ENCODE results near the gene RNF214. TPM values are rescaled to one million over a fixed set of nuclear protein-coding genes. Genes with fewer than 3 reads are reported as not detected.

RNF214 gene
- total and polyA plus RNA-seq, 2 of the 4 experiments (the other 2 are of a cell fraction), result 7.9 to 14.8 TPM

GRCh38 chr11:117249571-117249970, 17.1 kb downstream of the RNF214 start:
- no peak overlapping the region for H2BK5ac ChIP-seq (ENCODE audit: low read depth, low read length, poor library complexity, severe bottlenecking)
- CTCF ChIA-PET, result no interaction called here

More at GRCh38 chr11:117249571-117249970, 17.1 kb downstream of the RNF214 start:
- Histone ChIP-seq H4K20me1 (ENCODE audit: insufficient read depth, low read length) (no peaks in the 10 kb centered on the region), H4K5ac (ENCODE audit: low read depth, low read length) (no peak overlapping the region), H3K79me1 (ENCODE audit: low read depth in 1 of 2, low read length in 2 of 2) (no peaks in the 10 kb centered on the region; a peak in 1 of 4 replicates), H4K91ac (ENCODE audit: insufficient read depth, low read depth, low read length) (no peak overlapping the region), H3K4me1 (ENCODE audit: control insufficient read depth, insufficient read depth, low read length) (no peaks in the 10 kb centered on the region), H3K9me3 (ENCODE audit: control insufficient read depth, insufficient read depth, low read length) (no peaks in the 10 kb centered on the region), H2BK120ac (ENCODE audit: low read depth, low read length) (no peak overlapping the region), H3K9me1 (ENCODE audit: insufficient read depth, low read length) (no peaks in the 10 kb centered on the region), H3K56ac (ENCODE audit: extremely low read depth, insufficient read depth, low read length) (no peak overlapping the region), H4K8ac (ENCODE audit: low read depth in 2 of 2, low read length in 2 of 2) (no peak overlapping the region), H2AFZ (replicated peaks; ENCODE audit: low read length, poor library complexity) (no peak overlapping the region), H2AK5ac (ENCODE audit: low read depth, low read length) (no peak overlapping the region), H3K14ac (replicated peaks; ENCODE audit: low read depth, low read length) (no peak overlapping the region), H3K4me3 (ENCODE audit: insufficient read depth, low read depth, low read length) (no peak overlapping the region), H2AK9ac (replicated peaks; ENCODE audit: low read depth, low read length, poor library complexity) (no peak overlapping the region), H2BK20ac (ENCODE audit: low read depth, low read length) (no peak overlapping the region), H3K27me3 (ENCODE audit: control insufficient read depth, insufficient read depth, low read length) (no peaks in the 10 kb centered on the region), H3K4ac (ENCODE audit: low read depth, low read length) (no peak overlapping the region), H3K4me2 (ENCODE audit: low read depth, low read length) (no peak overlapping the region), H3K36me3 (ENCODE audit: control insufficient read depth, insufficient read depth, low read length) (peaks cover 32% of the 10 kb centered on the region), H3K9ac (ENCODE audit: low read depth, low read length) (no peak overlapping the region), H2BK15ac (ENCODE audit: low read depth, low read length) (no peak overlapping the region), H3K23ac (ENCODE audit: low read depth, low read length) (no peak overlapping the region), H3K27ac (ENCODE audit: insufficient read depth, low read length) (no peak overlapping the region; the same call in 1 of the 2 replicates), H3K18ac (ENCODE audit: low read depth, low read length) (no peak overlapping the region)
- POLR2A ChIA-PET (ENCODE audit: unreplicated experiment), result no interaction called here
- no peak for TF ChIP-seq NFE2L2 (IDR thresholded peaks at IDR 0.05; ENCODE audit: low read depth, low read length)
- TF ChIP-seq MAZ (IDR thresholded peaks at IDR 0.05; ENCODE audit: borderline replicate concordance, low read depth, low read length), result no peak
- no peak for TF ChIP-seq CTCF (conservative IDR thresholded peaks at IDR 0.05; ENCODE audit: low read depth, low read length)
- TF ChIP-seq FOS (IDR thresholded peaks at IDR 0.05; ENCODE audit: low read depth, low read length), result no peak
- no peak for TF ChIP-seq RAD21 (IDR thresholded peaks at IDR 0.05; ENCODE audit: low read length)
- TF ChIP-seq USF2 (IDR thresholded peaks at IDR 0.05; ENCODE audit: low read depth, low read length), result no peak
- no peak for TF ChIP-seq BHLHE40 (IDR thresholded peaks at IDR 0.05; ENCODE audit: low read depth, low read length)
- no peak for TF ChIP-seq POLR2A (IDR thresholded peaks at IDR 0.05; ENCODE audit: low read depth, low read length)
- no peak for TF ChIP-seq CEBPB (IDR thresholded peaks at IDR 0.05; ENCODE audit: low read depth, low read length)
- no peak for TF ChIP-seq SMC3 (IDR thresholded peaks at IDR 0.05; ENCODE audit: low read depth, low read length)
- no peak for TF ChIP-seq MXI1 (IDR thresholded peaks at IDR 0.05; ENCODE audit: borderline replicate concordance, low read depth, low read length)
- no peak for TF ChIP-seq RCOR1 (IDR thresholded peaks at IDR 0.05; ENCODE audit: insufficient replicate concordance, low read length)
- TF ChIP-seq CHD1 (IDR thresholded peaks at IDR 0.05; ENCODE audit: low read depth, low read length), result no peak
- no peak for TF ChIP-seq MAFK (IDR thresholded peaks at IDR 0.05; ENCODE audit: low read depth, low read length)
- TF ChIP-seq RFX5 (IDR thresholded peaks at IDR 0.05; ENCODE audit: low read depth, low read length), result no peak
- no peak for TF ChIP-seq ELK1 (IDR thresholded peaks at IDR 0.05; ENCODE audit: borderline replicate concordance, low read depth, low read length)
- intact Hi-C loops (cut with micrococcal nuclease) (no loop called here), dilution Hi-C loops (cut with HindIII; ENCODE audit: low sequenced_read_pairs, unreplicated experiment) (no loop called here), in situ Hi-C loops (cut with MboI; ENCODE audit: low sequenced_read_pairs) (no loop called here)
- no TSS peak for BruUV-seq (replicated peaks)
- no CpG with 5 or more reads among the region's 4 CpGs for whole genome bisulfite sequencing, 2 experiments (ENCODE audit: extremely low coverage in 2 of 2, insufficient read length in 1 of 2)
- no peak for ATAC-seq (ENCODE audit: low read depth)
- DNase-seq, result no peak
